ENCODE measurements around the gene SAMD9L.

The SAMD9L gene

DNA sequence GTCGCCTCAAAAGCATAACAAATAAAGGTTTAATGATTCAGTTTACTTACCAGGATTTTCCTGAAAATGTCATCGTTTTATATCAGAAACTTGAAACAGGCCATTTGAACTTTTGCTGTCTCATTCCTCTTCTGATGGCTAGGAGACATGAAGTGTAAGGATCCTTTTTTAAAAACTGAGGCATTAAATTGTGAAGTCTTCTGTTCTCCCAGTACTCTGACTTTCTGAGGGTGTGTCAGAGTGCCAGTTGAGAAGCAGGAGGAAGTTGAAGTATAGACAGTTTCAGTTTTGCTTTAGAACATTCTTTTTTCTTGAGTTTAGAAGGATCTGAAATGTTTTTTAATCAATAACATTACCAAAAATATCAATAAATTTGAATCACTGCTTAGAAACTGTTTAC, at the start of gene SAMD9L:
TSS of gene SAMD9L (minus strand) at position 242 of the 400 bp plus-strand sequence. CDS start 12,414 bp downstream, outside the sequence.
- no peak for DNase-seq (ENCODE audit: low read depth in 2 of 2)

DNA sequence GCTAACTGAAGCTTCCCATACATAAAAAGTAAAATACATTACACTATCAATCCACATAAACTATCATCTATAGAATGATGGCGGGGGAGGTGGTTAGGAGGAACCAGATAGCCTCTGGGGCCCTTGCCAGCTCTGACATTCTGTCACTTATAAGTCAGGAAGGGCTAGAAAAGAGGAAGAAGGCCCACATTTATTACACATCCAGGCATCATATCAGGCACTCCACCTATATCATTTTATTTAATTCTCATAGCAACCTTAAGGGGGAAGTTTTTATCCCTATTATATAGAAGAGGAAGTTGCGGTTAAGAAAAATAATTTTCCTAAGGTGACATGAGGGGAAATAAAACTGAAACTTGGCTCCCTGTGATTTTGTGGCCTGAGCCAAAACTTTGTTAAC, 48.2 kb upstream of the SAMD9L start:
- no peak for DNase-seq (ENCODE audit: low read depth in 2 of 2)

DNA sequence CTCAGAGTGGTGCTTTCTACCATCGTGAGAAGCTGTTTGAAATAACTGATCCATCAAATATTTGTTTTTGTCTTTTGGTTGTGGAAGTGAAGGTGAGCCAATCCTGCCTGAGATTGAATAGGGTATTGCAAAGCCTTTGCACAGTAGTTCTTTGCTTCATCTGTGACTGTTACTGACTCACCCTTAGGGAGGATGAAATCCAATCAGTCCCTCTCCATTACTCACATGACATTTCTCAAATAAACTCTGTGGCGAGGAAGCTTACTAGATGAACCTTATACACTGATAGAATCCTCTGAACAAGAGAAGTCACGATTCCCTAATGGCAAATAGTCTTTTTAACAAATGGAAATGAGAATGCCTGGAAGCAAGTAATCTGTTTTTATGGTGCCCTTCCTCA, 46.2 kb upstream of the SAMD9L start:
- DNase-seq (ENCODE audit: low read depth in 2 of 2): no peak

DNA sequence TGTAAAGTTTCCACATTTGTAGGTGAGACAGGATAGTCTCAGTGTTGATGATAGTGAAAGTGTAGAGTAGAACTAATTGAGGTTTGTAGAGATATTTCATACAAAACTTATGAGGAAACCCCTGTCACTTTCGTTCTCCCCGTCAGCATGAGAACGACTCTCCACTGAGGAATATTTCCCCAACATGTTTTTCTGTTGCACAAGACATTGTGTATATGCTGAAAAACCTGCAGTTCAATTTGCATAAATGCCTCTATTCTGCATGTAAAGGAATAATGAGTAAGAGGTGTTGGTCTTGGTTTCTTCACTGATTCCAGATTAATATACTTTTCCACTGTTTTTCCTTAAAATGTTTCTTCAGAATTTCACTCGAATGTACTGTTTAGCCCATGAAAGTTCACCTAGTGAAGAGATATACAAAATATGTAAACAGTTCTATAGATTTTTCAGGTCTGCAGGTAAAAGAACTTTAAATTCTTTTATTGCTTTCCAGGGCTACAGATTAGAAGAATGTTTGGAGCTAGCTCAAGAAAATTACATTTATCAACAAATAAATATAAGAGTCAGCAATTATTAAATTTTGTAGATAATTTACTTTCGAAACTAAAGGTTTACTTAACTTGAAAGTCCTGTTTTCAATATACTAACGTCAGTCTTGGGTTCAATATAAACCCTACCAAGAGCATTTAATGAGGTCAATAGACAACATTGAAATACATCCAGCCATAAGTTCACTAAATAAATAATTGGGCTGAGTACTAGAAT, 40.9 kb upstream of the SAMD9L start:
- DNase-seq (ENCODE audit: low read depth in 2 of 2): no peak

DNA sequence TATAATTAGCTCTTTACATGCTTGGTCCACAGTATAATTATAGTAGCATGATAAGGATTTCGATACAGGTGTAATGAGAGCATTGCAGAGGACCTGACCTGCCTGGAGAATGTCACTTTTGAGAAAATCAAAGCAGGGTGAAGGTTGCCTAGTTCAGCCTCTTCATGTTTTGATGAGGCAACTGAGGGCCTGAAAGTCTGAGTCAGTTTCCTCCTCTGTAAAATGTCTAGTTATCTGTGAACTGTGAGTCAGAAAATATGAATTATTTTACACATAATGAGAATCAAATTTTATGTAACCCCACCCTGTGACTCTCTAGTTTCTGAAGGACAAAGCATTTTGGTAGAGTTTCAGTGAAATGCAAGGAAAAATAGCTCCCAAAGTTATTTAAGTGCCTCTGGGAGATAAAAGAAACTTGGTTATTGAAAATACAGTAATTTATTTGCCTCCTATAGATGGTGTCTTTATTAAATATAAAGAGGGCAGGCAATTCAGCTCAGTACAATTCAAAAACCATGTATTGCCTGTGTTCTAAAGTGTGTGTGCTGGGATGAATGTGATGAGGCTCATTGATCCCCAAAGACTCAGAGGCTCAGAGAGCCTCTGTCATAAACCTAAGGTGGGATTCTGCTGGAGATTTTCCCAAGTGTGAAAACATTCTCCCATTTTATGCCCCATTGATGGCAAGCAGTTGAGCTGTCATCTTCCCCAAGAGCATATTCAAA, 37.3 kb upstream of the SAMD9L start:
- no peak for DNase-seq (ENCODE audit: low read depth in 2 of 2)

DNA sequence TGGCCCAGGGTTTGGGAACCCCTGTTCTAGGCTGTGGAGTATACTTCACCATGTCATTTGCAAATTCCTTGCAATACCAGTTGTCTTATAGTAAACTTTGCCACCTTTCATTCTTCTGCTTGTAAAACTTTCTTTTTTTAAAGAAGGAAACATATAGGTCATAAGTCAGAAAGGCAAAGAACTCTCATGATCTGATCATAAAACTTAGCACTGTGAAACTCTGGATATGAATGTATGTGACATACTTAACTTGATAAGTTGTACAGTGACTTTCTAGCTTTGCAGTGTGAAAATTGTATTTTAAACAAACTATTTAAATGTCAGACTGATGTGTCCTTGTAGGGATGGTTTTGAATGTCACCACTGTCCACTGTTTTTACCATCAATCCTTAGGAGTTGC, 31.0 kb upstream of the SAMD9L start:
- no peak for DNase-seq (ENCODE audit: low read depth in 2 of 2)

DNA sequence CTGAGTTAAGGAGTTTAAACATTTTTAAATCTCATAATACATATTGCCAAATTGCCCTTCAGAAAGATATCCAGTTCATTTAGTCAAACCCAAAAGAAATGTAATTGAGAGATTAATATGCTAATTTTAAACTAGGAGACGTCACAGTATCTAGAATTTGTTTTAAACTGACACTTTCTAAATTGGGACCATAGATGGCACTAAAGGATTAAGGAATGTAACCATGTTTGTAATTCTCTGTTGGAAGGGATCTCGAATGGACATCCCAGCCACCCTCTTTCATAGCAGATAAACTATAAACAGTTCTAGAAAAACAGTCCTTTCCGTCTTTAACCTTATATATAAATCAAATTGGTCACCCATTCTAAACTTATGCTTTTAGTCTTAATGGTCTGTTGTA, 30.0 kb upstream of the SAMD9L start:
- DNase-seq (ENCODE audit: low read depth in 2 of 2): no peak

DNA sequence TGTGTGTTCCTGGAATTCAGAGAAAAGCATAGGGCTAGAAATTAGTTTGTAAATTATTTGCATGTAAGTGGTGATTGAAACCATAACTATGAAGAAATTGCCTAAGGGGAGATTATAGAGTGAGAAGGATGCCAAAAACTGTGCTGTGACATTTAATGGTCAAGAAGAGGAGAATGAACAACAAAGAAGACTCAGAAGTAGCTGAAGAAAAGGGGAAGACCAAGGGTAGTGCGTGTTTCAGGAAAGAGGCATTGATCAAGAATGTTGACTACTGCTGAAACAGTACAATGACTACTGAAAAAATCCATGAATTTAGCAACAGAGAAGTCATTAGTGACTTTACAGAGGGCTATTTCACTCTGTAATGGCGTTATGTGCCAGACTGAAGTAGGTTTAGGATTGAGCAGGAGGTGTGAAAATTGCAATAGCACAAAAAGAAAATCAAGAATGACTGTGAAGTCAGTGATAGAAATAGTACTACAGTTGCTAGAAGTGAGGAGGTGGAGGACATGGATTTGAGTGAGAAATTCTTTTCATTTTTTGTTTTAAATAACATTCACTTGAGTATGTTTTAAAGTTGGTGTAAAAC, 28.9 kb upstream of the SAMD9L start:
- DNase-seq (ENCODE audit: low read depth in 2 of 2): no peak

DNA sequence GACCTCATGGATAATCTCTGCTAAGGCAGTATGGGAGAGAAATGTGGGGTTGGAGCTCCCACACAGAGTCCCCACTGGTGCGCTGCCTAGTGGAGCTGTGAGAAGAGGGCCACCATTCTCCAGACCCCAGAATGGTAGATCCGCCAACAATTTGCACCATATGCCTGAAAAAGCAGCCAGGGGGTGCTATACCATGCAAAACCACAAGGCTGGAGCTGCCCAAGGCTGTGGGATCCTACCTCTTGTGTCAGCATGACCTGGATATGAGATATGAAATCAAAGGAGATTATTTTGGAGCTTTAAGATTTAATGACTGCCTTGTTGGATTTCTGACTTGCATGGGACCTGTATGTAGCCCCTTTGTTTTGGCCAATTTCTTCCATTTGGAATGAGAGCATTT, 27.0 kb upstream of the SAMD9L start:
- no peak for DNase-seq (ENCODE audit: low read depth in 2 of 2)

DNA sequence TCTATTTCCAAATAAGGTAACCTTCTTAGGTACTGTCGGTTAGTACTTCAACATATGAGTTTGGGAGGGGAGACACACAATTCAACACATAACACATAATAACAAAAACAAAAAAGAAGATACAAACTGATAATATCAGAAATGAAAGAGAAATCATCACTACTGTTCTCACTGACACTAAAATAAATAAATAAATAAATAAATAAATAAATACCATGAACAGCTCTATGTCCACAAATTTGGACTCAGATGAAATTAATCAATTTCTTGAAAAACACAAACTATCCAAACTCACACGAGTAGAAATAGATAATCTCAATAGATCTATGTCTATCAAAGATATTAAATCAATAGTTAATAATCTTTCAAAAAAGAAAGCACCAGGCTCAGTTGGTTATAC, 24.5 kb upstream of the SAMD9L start:
- DNase-seq (ENCODE audit: low read depth in 2 of 2): no peak

DNA sequence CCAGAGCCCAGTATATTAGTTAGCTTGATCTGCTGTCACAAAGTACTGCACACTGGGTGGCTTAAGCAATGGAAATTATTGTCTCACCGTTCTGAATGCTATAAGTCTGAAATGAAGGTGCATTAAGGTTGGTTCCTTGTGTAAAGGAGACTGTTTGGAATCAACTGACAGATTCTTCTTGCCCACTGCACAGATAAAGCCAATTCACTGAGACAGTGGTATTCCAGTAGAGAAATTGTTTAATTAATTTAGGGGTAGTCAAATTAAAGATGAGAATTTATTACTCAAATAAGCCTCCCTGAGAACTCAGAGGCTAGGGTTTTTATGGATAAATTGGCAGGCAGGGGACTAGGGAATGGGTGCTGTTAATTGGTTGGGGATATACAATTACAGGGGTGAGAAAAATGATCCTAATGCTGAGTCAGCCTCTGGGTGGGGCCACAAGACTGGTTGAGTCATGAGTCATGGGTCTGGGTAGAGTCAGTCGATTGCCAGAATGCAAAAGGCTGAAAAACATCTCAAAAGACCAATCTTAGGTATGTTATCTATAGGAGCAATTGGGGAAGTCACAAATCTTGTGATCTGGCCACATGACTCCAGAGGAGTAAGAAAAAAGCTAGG, 23.5 kb upstream of the SAMD9L start:
- DNase-seq (ENCODE audit: low read depth in 2 of 2): no peak

DNA sequence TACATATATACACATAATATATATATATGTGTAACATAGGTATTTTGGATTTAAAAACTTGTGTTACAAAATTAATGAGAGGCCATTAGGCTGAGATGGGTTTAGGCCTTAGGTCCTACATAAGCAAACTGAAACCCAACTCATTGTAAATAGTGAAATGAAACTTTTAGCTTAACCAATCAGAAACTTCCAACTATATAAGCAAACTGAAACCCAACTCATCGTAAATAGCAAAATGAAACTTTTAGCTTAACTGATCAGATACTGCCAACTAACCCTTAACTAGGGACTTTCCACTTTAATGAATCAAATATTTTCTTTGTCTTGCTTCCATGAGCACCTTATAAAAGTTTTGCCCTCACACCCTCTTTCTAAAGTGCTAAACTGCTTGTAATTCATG, 17.3 kb upstream of the SAMD9L start:
- no peak for DNase-seq (ENCODE audit: low read depth in 2 of 2)

DNA sequence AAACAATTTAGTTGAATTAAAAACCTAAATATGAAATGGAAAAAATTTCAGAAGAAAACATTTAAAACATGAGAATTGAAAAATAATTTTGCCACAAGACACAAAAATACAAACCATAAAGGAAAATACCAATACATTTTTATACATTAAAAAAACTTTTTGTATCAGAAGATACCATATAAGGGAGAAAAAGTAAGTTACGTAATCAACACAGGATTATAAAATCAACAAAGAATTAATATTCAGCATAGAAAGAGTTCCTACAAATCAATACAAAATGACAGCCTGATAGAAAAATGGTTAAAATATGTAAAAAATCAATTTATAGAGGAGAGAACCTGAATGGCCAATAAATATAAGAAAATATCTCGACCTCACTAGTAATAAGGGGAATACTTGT, 16.6 kb upstream of the SAMD9L start:
- DNase-seq (ENCODE audit: low read depth in 2 of 2): no peak

DNA sequence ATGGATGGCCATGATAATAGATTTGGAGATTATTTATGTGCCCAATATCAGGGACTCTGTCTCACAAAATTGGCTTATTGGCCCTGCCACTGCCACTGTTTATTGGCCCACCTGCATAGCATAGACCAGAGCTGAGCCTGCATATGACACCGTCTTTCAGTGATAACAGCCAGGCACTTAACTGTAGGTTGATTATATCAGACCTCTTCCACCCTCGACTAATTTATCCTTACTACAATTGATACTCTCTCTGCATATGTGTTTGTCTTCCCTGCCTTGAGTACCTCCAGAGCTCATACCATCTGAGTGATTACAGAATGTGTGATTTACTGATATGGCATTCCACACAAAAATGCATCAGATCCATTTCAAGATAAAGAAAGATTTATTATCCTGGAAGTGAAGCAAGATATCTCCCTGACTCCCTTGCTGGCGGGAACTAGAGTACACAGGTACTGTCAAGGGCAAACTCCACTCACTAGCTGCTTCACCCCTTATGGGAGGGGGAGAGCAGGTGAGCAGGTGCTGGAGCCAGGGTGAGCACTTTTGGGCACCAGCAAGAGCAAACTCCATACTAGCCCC, 13.1 kb upstream of the SAMD9L start:
- no peak for DNase-seq (ENCODE audit: low read depth in 2 of 2)

DNA sequence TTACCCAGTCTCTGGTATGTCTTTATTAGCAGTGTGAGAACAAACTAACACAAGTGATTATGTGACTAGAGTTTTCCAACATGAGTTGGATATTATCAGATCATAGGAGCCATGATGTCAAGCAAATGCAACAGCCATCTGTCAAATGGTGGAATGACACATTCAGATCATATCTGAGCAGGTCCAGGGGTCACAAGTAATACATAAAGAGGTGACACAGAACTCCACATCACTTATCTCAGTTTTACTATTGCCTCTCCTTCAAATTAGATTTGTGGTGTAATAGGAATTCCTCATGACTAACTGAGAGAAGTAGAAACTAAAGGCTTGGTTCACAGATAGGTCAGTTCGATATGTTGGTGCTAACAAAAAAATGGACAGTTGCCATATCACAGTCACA, 12.2 kb upstream of the SAMD9L start:
- DNase-seq (ENCODE audit: low read depth in 2 of 2): no peak

DNA sequence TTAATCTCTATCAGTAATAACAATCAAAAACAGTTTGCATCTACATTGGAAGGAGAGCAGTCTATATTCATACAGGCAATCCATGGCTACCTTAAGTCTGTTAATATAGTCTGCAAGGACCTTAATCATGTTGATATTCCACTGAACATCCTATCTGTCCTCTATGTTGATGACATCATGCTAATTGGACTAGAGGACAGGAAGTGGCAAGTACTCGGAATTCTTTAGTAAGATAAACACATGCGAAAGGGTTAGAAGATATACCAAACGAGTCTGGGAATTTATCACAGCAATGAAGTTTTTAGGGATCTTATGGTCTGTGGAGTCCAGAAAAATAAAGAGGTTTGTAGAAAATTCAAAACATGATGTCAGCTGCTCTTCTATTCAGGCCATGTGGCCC, 11.3 kb upstream of the SAMD9L start:
- no peak for DNase-seq (ENCODE audit: low read depth in 2 of 2)

DNA sequence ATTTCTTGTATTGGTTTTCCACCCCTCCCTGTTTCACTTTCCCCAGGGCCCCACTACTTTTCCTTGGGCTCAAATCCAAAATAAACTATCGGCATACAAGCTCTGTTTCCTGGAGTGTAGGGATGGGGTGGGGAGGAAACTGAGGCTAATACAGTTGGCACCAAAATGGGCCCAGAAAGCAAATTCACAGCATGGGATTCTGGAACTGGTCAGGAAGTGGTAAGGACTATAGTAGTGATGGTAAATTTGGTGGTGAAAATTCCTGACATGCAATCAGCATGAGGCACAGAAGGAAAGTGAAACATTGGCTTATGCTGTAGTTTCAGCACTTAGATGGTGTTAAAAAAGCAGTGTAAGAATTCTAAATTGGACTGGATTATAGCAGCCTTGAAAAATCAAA, 8.7 kb upstream of the SAMD9L start:
- DNase-seq (ENCODE audit: low read depth in 2 of 2): no peak

DNA sequence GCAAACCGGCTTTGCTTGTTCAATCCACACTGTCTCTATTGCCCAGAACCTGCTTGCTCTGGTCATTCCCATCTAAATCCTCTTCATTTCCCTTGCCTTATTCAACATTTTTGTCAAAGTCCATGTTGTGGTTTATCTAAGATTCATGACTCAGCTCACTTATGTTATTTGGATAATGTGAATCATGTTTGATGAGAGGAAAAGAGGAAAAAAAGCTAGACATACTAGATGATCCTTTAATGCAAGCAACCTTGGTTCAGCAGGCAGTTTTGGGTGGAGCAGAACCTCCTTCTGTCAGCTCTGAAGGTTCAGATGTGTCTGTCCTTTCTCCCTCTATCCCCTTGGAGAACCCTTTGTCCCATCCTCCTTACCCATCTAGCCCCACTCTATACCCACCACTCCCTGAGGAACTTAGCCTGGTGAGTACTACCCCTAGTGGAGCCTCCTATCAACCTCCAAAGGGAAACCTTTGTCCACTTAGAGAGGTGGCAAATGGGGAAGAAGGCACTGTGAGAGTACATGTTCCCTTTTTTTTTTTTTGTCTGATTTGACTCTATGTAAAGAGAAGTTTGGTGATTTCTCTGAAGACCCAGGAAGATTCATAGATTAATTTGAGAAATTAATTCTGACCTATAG, 2.1 kb upstream of the SAMD9L start:
- no peak for DNase-seq (ENCODE audit: low read depth in 2 of 2)

DNA sequence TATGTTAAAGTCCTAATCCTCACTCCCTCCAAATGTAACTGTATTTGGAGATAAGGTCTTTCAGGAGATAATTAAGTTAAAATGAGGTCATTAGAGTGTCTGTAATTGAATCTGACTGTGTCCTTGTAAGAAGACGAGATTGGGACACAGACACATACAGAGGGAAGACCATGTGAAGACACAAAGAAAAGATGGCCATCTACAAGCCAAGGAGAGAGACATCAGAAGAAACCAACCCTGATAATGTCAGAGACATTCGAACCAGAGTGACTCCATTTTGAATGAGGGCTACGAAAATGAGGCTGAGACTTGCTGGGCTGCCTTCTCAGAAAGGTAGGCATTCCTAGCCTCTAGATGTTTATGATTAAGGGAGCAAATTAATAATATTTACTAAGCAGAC, 542 bp upstream of the SAMD9L start:
- no peak for DNase-seq (ENCODE audit: low read depth in 2 of 2)

DNA sequence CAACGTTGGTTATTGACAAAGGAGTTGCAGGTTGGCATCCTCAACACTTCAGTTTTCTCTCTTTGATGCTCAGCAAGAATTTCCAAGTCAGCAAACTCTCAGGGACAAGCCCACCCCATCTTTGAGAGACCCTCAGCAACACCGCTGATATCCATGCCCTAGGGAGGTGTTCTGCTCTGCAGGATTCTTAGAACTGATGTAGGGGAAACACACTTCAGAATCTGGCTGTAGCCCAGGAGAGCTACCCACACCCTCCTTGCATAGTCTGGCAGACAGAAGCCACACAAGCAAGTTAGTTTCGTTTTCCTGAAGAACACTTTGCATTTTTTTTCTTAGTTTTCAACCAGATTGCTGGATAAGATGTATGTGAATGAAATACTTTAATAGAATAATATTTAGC, 822 bp downstream of the SAMD9L start:
- peak; percentile 2 to 25 for DNase-seq (ENCODE audit: low read depth in 2 of 2)

DNA sequence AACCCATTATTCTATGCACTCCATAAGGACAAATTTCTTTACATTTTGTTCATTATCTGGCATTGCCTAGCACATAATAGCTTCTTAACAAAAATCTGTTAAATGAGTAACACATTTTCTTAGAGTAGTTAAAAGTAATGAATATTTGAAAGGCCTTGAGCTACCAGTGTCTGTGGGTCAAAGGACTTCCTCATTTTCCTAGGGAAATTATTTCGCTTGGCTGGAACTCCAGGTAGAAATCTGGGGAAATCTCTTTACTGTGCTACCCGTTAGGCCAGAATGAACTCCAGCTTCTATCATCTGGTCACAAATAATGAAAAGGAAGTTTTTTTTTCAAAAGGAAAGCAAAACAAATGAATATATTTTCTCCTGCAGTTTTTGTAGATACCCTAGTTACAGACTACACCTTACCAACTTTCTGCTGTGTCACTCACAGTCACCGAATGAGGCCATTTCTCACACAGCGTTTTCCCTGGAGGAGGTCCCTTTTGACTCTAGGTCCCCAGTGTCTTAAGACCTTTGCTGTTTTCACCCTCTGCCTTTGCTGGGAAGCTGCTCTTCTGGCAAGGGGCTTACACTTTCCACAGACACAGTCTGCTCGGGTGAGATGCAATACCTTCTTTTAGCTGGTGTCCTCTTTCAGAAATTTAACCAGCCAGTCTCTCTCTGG, 1.6 kb downstream of the SAMD9L start:
- DNase-seq (ENCODE audit: low read depth in 2 of 2): no peak
